Esophagus squamous epithelium (tissue), 5 donors: ENCODE results near the gene ACLY. TPM values are rescaled to one million over a fixed set of nuclear protein-coding genes. Genes with fewer than 3 reads are reported as not detected.

ENCODE experiments used
- DNase-seq: peaks from one replicate; lab custom pipeline; 2025; lab: John Stamatoyannopoulos, UW
- H3K27ac ChIP-seq, 4 donors: fragments of 200-600 bp; sonication (generic); one replicate each; pipeline ENCODE4 v1.5.1; 2016 to 2019; ENCODE audit warnings: mild to moderate bottlenecking in 1 of 4
- H3K27me3 ChIP-seq, 4 donors: fragments of 200-600 bp; sonication (generic); 1 replicate in 3 of 4; 2 replicates in 1 of 4; pipeline versions ENCODE4 v1.5.1 to v1.6.0; 2017 to 2021; ENCODE audit warnings: antibody characterized with exemption in 1 of 4
- H3K36me3 ChIP-seq, 3 donors: fragments of 200-600 bp; sonication (generic); one replicate each; pipeline ENCODE4 v1.5.1; 2016 to 2019
- H3K4me1 ChIP-seq, 3 donors: fragments of 200-600 bp; sonication (generic); one replicate each; pipeline ENCODE4 v1.5.1; 2017 to 2019
- H3K4me3 ChIP-seq, 4 donors: fragments of 200-600 bp; sonication (generic); 1 replicate in 3 of 4; 2 replicates in 1 of 4; pipeline ENCODE4 v1.5.1; 2016 to 2019; ENCODE audit warnings: mild to moderate bottlenecking in 2 of 4, moderate library complexity in 1 of 4
- H3K9me3 ChIP-seq, 3 donors: fragments of 200-600 bp; sonication (generic); one replicate each; pipeline ENCODE4 v1.5.1; 2016 to 2019
- POLR2A ChIP-seq, 4 donors: fragments of 450-650 bp; IDR thresholded peaks; one replicate each; pipeline ENCODE4 v1.6.1; 2017; ENCODE audit warnings: antibody characterized with exemption in 4 of 4, mild to moderate bottlenecking in 4 of 4, moderate library complexity in 3 of 4
- WGBS, 2 donors: methylation state at CpG; one replicate each; pipeline ENCODE4 v1.1.5; 2018; 5-methylcytosine and 5-hydroxymethylcytosine counted together
- intact Hi-C: fragments of 100-400 bp; cut with DNase I; formaldehyde crosslinking; loops from one replicate; pipeline ENCODE4 v1.15.0; 2022
- total RNA-seq, 4 donors: library from RNA; depleted of rRNA; stranded (reverse); fragments of >200 nt; gene quantifications; one replicate each; pipeline ENCODE4 v1.1.0, GENCODE V29; 2016
- TF ChIP-seq, protein P1 (sequence below), 6 experiments: fragments of 450-650 bp in 4 of 6; fragments of 200-600 bp in 2 of 6; sonication (generic) in 2 of 6; IDR thresholded peaks; one replicate each; pipeline ENCODE4 v1.5.1; 2016 to 2019; ENCODE audit warnings: antibody characterized with exemption in 6 of 6, mild to moderate bottlenecking in 4 of 6, moderate library complexity in 4 of 6
- donor health status: DM: yes; HTN: yes; CAD: no.

The ACLY gene
- total RNA-seq, 4 donors from 2014 or later = 51.5 to 121 (median 62.7) TPM

DNA sequence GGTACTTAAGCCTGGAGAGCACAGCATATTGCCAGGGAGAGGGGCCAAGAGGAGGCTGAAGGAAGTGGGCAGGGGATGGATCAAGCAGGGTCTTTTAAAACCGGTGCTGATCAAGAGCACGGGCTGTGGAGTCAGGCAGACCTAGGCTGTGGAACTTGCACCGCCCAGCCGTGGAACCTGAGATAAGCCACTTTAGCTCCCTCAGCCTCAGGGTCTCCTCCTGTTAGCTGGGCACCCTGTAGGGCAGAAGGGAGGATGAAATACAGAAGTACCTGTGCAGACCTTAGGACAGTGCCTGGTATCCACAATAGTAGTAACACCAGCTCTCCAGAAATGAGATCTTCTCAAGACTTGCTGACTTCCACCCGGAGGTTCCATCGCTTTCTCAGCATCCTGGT lies 20.9 kb upstream of the ACLY start:
- intact Hi-C loops = no loop called here
- H3K36me3 ChIP-seq = no peaks in the 10 kb centered on the region
- no peaks in the 10 kb centered on the region for H3K4me1 ChIP-seq
- TF ChIP-seq, protein P1, sequence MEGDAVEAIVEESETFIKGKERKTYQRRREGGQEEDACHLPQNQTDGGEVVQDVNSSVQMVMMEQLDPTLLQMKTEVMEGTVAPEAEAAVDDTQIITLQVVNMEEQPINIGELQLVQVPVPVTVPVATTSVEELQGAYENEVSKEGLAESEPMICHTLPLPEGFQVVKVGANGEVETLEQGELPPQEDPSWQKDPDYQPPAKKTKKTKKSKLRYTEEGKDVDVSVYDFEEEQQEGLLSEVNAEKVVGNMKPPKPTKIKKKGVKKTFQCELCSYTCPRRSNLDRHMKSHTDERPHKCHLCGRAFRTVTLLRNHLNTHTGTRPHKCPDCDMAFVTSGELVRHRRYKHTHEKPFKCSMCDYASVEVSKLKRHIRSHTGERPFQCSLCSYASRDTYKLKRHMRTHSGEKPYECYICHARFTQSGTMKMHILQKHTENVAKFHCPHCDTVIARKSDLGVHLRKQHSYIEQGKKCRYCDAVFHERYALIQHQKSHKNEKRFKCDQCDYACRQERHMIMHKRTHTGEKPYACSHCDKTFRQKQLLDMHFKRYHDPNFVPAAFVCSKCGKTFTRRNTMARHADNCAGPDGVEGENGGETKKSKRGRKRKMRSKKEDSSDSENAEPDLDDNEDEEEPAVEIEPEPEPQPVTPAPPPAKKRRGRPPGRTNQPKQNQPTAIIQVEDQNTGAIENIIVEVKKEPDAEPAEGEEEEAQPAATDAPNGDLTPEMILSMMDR (IDR thresholded peaks at IDR 0.05) = no peak
- TF ChIP-seq POLR2A (IDR thresholded peaks at IDR 0.05) = no peak
- DNase-seq = no peak
- H3K9me3 ChIP-seq = no peaks in the 10 kb centered on the region
- H3K4me3 ChIP-seq = no peak overlapping the region
- H3K27me3 ChIP-seq = no peaks in the 10 kb centered on the region
- no peak overlapping the region for H3K27ac ChIP-seq
- WGBS, 2 donors = 90 to 91% methylated on average over 6 of the region's 6 CpGs

DNA sequence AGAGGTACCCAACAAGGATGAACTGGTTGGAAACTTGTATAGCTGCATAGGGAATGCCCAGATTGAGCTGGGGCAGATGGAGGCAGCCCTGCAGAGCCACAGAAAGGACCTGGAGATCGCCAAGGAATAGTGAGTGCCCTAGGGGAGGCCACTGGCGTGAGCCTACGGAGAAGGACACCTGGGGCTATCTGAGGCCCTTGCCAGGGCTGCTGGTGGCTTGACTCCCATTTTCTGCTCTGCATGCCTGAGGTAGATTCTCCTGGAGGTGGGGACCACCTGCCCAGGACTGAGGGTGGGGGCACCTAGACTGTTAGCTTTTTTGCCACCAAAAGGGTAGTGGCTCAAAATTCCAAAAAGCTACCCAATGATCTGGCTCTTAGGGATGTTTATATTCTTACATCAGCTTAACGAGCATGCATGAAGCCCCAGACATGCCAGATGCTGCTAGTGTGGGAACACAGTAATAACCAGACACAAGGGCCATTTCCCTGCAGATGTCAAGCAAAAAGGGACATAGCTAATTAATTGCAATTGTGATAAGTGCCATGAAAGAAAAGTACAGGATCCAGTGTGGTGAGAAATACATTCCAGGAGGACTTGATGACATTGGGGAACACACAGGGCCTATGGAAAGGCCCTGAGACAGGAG lies 20.4 kb upstream of the ACLY start:
- intact Hi-C loops = no loop called here
- H3K4me1 ChIP-seq = no peaks in the 10 kb centered on the region
- DNase-seq = no peak
- no peaks in the 10 kb centered on the region for H3K9me3 ChIP-seq
- TF ChIP-seq, protein P1 (IDR thresholded peaks at IDR 0.05) = no peak
- TF ChIP-seq POLR2A (IDR thresholded peaks at IDR 0.05) = no peak
- WGBS, 2 donors = 78 to 89% methylated on average over 4 of the region's 4 CpGs
- no peak overlapping the region for H3K4me3 ChIP-seq
- no peak overlapping the region for H3K27ac ChIP-seq
- H3K36me3 ChIP-seq = no peaks in the 10 kb centered on the region
- no peaks in the 10 kb centered on the region for H3K27me3 ChIP-seq

DNA sequence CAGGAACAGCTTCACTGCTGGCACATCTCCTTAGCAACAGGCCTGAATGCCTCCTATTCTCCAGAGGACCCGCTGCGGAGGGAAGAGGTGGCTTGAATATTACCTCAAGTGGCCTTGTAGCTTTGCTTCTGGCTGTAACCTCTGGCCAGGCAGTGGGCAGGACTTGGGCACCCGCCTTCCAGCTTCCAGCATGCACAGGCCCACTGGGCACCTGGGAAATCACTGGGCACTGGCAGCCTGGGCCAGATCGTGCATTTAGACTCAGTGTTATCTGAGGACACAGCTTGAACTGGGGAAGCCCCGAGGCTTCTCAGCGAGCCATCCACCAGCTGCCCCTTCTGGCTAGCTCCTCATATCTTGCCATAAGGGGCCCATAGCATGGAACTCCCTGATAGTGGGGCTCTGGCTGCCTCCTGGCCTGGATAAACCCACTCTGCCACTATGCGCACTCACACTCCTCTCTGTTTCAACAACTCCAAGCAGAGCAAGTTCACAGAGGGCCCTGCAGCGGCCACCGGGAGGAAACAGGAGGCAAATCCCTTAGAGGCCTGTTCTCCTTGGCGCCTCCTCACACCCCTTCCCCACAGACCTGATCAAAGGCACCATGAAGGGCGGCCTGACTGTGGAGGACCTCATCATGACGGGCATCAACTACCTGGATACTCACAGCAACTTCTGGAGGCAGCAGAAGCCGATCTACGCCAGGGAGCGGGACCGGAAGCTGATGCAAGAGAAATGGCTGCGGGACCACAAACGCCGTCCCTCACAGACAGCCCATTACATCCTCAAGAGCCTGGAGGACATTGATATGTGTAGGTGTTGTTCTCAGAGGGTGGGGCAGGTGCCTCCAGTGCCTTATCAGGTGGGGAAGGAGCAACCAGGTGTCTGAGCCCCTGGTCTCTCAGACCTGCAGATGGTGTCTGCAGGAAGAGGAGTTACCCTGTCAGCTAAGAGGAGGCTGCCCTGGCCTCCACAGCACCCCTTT lies 19.5 kb upstream of the ACLY start:
- WGBS, 2 donors = 88 to 96% methylated on average over 8 to 16 of the region's 19 CpGs
- TF ChIP-seq POLR2A (IDR thresholded peaks at IDR 0.05) = no peak
- TF ChIP-seq, protein P1 (IDR thresholded peaks at IDR 0.05) = no peak
- no peak for DNase-seq
- Histone ChIP-seq H3K27me3 (no peaks in the 10 kb centered on the region), H3K4me1 (no peaks in the 10 kb centered on the region), H3K9me3 (no peaks in the 10 kb centered on the region), H3K36me3 (no peaks in the 10 kb centered on the region), H3K4me3 (no peak overlapping the region), H3K27ac (no peak overlapping the region)
- intact Hi-C loops = no loop called here

DNA sequence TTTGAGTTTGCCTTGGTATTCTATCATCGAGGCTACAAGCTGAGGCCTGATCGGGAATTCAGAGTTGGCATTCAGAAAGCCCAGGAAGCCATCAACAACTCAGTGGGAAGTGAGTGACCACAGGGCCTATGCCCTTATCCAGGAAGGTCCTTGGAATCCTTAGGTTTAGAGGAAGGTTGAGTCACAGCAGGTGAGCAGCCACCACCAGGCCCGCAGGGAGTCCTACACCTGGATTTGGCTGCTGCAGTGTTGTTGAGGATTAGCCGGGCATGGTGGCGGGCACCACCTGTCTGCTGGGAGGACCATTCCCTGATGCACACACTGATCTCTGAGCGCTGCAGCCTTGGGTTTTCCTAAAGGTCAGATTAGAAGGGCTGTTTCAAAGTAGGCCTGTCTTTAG lies 16.9 kb upstream of the ACLY start:
- H3K9me3 ChIP-seq = no peaks in the 10 kb centered on the region
- no peak overlapping the region for H3K27ac ChIP-seq
- intact Hi-C loops = no loop called here
- TF ChIP-seq, protein P1 (IDR thresholded peaks at IDR 0.05) = no peak
- no peak for TF ChIP-seq POLR2A (IDR thresholded peaks at IDR 0.05)
- peaks cover 0 to 6% (median 0%) of the 10 kb centered on the region in 3 donors for H3K4me1 ChIP-seq
- H3K27me3 ChIP-seq = no peaks in the 10 kb centered on the region
- no peak overlapping the region for H3K4me3 ChIP-seq
- H3K36me3 ChIP-seq = no peaks in the 10 kb centered on the region
- DNase-seq = no peak
- 91 to 93% methylated on average over 2 to 3 of the region's 6 CpGs for WGBS, 2 donors
